HG03575 (cell line): Measurements from ENCODE around the gene COG2.
A peak's percentile ranks its signal among the peaks of the same experiment; 100 is the strongest.
"Not testable (repeated sequence)": the region's sequence is repeated elsewhere in the genome, so short reads cannot be mapped to it uniquely, and the experiment has no call there.

Experiments used
- ATAC-seq: cut with Tn5 transposase; IDR thresholded peaks from one replicate; pipeline ENCODE4 v1.9.1; 2021; ENCODE audit not compliant: unreplicated experiment, insufficient number of reproducible peaks, low FRiP score; ENCODE audit errors: extremely low read depth

COG2 gene, protein sequence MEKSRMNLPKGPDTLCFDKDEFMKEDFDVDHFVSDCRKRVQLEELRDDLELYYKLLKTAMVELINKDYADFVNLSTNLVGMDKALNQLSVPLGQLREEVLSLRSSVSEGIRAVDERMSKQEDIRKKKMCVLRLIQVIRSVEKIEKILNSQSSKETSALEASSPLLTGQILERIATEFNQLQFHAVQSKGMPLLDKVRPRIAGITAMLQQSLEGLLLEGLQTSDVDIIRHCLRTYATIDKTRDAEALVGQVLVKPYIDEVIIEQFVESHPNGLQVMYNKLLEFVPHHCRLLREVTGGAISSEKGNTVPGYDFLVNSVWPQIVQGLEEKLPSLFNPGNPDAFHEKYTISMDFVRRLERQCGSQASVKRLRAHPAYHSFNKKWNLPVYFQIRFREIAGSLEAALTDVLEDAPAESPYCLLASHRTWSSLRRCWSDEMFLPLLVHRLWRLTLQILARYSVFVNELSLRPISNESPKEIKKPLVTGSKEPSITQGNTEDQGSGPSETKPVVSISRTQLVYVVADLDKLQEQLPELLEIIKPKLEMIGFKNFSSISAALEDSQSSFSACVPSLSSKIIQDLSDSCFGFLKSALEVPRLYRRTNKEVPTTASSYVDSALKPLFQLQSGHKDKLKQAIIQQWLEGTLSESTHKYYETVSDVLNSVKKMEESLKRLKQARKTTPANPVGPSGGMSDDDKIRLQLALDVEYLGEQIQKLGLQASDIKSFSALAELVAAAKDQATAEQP

DNA sequence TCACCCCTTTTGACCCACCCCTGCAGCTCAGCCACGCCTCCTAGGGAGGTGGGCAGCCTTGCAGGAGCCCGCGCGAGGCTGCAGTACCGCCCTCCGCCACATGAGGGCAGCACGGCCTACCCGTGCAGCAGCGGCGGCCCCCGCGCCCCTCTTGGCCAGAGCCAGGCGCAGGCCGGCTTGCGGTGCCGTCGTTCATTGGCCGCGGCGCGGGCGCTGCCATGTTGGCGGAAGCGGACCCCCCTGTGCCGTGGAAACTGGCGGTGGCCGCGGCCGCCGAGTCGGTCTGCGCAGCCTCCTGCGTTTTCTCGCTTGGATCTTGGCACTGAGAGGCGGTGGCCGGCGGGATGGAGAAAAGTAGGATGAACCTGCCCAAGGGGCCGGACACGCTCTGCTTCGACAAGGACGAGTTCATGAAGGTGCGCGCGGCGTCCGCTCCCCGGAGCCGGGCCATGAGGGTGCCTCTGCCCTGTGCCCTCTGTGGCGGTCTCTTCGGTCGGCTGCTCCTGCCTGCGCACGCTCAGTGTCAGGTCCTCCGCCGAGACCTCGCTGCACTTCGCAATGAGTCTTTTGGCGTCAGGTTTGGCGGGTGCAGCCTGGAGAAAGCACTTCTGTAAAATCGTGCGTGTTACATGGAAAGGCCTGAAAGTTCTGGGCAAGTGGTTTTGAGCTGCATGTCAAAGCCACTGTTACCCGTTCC is at the start of gene COG2:
Gene COG2, plus strand, starts transcription at position 219 of the 697 bp plus-strand sequence. Its CDS starts 126 bp downstream, at position 345.
- peak; percentile 60 for ATAC-seq

DNA sequence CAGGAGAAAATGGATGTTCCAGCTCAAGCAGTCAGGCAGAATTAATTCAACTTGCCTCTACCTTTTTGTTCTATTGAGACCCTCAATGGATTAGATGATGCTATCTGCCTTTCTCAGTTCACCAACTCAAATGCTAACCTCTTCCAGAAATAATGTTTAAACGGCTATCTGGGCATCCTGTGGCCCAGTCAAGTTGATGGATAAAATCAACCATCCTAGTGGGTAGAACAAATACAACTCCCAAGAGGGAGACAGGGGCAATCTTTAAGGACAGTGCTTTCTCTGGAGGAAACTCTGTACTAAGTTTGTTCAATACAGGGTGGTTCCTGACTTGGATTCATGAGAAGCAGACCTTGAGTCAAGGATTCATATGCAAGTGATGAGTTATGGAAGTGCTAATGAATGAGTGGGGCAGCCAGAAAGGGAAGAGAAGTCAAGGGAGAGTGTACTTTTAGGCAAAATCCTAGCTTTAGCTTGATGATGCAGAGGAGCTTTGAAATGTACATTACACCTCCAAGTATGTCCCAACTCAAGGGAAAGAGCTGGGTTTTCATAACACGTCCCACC is 49.4 kb upstream of the COG2 start:
- no peak for ATAC-seq

DNA sequence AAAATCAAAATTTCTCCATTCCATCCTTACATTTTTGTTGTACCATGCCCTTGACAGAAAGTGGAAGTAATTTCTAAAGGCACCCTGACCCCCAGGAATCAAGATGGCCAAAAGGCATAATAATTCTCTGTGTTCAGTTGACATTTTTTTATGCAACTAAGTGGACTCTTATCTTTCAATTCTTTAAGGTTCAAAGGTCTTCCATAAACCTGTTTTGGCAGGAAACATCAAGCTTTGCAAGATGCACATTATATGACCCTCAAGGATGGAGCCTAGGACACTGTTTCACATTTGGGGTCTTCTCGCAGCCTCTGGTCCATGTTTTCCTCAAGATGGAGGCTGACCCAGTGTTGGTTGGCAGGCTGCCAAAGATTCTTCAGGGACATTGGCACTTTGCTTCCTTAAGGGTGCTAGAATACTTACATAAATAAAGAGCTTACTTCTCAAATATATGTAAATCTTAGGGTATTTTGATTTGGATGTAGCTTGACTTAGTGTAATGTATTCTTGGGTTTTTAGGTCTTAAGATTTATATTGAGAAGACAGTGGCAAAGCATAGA is 48.0 kb upstream of the COG2 start:
- no peak for ATAC-seq

DNA sequence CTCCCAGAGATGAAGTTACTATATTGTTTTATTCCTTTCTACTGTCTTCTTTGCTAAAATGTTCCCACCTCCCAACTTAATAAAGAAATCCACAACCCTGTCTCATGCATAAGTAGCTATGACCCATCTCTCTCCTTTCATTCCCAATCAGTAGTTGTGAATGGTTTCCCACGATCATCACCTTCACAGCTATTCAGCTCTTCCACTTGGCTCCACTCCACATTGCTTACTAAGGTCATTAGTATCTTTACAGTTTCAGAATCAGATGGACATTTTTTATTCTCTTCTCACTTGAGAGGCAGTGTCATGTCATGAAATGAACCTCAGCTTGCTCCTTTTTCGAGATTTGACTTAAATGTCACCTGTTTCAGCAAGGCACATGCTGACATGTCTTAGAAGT is 47.1 kb upstream of the COG2 start:
- no peak for ATAC-seq

DNA sequence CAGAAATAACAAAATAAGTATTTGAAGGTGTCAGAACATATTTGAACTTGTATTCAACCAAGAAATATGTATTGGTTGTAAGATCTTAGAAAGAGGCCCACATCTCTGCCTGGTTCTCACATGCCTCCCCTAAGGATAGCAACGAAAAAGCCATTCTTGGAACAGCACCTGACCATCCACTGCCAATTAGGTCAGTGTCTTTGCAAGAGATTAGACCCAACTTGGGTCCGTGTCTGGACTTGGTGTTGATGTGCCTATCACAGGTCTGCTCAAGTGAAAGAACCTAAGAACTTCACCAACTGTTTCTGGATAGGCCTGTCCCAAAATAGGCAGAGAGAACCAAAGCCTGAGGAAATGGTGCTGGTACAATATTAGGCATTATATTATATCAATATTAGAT is 46.0 kb upstream of the COG2 start:
- ATAC-seq = no peak

DNA sequence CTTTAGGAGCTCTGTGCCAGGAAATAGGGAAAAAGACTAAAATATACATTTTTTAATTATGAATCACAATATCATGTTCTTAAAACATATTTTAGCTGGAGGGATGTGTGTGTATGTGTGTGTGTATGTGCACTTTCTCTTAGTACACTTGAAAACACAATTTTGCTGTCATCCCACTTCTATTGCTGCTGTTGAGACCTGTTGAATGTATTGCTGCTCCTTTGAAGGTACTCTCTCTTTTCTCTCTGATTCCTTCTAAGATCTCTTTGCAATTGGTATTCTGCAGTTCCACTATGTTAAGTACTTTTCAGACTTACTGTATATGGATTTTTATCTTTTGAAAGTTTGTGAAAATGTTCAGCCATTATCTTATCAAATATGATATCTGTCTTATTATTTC is 43.5 kb upstream of the COG2 start:
- no peak for ATAC-seq

DNA sequence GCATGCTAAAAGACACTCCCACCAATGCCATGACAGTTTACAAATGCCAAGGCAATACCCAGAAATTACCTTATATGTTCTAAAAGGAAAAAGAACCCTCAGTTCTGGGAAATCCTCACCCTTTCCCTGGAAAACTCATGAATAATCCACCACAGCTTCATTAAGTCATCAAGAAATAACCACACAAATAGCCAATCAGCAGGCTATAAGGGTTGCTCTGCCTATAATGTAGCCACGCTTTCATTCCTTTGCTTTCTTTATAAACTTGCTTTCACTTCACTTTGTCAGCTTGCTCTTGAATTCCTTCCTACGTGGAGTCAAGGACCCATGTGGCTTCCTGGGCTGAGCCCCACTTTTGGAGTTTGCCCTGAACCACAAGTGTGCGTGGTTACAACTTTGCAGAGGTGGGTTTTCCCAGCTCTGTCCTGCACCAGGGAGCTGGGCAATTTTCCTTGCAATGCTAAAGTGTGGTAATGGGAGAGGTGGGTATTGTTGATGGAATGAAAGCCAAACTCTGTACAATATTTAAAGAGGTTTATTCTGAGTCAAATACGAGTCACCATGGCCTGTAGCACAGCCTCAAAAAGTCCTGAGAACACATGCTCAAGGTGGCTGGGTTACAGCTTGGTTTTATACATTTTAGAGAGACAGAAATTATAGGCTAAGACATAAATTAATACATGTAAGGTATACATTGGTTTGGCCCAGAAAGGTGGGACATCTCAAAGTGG is 42.2 kb upstream of the COG2 start:
- ATAC-seq = no peak

DNA sequence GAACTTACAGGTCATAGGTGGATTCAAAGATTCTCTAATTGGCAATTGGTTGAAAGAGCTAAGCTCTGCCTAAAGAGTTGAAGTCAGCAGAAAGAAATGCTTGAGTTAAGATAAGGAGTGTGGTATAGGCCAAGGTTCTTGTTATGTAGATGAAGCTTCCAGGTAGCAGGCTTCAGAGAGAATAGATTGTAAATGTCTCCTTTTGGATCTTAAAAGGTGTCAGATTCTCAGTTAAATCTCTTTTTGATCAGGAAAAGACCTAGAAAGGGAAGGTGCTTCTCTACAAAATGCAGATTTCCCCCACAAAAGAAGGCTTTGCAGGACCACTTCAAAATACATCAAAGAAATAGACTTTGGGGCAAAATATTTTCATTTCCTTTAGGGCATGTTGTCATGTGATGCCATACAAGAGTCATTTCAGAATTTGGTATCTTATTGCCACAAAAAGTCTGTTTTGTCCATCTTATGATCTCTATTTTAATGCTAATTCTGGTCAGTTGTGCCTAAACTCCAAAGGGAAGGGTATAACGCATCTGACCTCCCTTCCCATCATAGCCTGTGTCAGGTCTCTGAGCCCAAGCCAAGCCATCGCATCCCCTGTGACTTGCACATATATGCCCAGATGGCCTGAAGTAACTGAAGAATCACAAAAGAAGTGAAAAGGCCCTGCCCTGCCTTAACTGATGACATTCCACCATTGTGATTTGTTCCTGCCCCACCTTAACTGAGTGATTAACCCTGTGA is 41.5 kb upstream of the COG2 start:
- ATAC-seq = not testable (repeated sequence)

DNA sequence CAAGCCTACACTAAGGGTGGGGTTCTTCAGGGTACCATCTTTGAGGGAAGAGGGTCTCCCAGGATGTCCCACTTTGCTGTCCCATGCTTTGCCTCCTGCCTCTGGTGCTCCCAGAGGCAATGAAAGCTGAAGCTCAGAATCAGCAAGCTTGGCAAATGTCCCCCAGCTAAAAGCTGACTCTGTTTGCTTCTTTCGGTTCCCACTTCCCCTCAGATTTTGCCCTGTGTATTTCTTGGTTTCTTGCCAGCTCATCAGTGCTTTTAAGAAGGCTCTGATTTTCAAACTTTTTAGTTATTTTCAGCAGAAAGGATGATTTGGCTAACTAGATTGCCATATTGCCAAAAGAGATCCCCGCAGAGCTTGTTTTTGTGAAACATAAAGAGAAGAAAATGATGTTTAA is 33.1 kb upstream of the COG2 start:
- no peak for ATAC-seq

DNA sequence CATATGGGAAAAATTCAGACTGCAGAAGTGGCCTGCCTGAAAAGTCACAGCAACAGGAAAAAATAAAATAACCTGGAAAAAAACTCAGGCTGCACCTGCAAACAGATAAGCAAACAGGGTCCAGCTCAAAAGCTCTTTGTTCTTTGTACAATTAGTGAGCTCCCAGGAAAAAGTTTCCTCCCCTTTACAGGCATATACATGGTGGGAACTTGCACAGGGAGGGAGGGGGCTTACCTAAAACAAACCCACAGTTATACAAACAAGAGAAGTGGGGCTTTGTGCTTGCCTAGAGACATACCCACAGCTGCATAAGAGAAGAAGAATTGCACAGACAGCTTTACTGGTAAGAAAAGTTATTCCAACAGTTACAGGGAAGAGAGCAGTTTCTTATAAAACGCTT is 31.7 kb upstream of the COG2 start:
- no peak for ATAC-seq

DNA sequence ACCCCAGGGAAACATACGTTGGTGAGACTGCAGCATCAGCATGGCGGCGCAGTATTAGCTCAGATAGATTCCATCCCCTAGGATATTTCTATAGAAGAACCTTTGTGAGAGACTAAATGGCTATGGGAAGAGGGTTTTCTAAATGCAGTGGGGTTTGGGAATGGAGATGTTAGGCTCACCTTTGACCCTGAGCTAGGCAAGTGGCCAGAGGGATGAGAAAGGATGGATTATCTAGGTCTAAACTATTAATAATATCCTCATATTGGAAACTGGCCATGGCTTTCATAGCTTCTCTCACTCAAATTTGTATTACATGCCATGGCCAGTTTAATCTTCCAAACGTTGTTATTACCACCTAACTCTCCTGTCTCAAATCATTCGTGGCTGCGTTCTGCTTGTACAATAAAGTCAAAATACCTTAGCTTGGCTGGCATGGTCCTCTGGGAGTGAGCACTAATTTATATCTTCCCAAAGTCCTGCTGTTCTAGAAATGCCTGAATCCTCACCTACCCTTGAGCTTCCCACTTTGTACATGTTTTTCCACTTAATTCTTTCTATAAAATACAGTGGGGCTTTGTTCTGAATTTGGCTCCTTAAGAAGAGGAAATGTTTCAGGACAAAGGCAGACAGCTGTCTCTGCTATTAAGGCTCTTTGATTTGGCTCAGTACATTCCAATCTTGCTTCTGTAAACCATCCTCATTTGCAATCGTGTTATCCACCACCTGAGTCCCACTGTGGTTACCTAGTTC is 31.0 kb upstream of the COG2 start:
- ATAC-seq = no peak

DNA sequence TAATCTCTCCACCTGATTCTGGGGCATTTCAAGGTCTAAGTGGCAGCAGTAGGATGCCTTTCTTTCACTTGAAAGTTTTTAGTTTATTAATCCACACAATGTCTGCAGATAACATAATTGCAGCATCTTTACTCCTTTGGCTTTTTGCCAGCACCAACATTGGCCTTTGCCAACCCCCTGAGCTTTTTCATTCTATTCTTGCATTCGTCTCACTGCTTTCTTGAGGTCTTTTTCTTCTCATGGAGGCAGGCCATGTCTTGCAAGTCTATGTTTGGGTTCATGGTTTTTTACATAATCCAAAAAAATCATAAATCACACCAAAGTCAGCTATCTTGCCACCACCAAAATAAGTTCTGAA is 30.4 kb upstream of the COG2 start:
- no peak for ATAC-seq

DNA sequence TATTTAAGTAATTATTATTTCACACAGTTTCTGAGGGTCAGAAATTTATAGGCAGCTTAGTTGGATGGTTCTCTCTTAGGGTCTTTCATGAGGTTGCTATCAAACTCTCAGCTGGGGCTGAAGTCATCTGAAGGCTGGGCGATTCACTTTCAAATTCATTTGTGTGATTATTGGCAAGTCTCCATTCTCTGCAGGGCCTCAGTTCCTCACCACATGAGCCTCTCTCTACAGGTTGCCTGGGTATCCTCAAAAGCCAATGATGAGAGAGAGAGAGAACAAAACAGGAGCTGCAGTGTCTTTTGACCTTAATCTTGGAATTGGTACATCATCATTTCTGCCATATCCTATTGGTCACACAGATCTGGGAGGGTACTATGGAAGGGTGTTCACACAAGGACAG is 29.6 kb upstream of the COG2 start:
- ATAC-seq = no peak

DNA sequence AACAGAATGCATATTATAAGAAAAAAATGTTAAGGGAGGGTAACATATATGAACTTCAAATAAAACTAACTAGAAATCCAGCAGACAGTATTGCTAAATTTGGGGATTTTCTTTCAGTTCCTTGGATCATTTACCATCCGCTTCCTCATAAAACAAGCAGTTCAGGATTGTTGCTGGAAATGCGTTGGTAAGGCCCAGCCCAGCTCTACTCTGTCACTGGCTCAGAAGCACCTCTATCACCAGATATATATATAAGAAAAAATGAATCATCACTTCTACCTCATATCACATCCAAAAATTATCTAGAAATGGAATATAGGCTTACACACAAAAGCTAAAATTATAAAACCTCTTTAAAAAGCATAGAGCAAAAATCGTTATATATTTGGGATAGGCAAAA is 28.2 kb upstream of the COG2 start:
- ATAC-seq = no peak

DNA sequence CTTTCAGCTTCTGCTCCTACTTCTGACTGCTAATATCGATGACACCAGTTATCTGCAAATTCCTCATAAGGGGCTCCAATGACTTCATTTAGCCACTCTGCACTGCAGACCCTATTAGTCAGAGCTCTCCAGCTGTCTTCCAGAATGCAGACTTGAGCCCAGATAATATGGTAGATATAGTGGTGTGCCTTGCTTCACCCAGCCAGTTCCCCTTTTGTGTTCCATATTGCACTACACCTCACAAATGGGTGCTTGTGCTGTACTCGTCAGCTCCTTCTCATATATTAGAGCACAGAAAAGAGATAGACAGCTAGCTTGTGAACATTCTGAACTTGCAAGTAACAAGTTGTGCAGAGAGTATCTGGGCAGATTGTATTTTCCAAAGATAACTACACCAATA is 23.7 kb upstream of the COG2 start:
- no peak for ATAC-seq

DNA sequence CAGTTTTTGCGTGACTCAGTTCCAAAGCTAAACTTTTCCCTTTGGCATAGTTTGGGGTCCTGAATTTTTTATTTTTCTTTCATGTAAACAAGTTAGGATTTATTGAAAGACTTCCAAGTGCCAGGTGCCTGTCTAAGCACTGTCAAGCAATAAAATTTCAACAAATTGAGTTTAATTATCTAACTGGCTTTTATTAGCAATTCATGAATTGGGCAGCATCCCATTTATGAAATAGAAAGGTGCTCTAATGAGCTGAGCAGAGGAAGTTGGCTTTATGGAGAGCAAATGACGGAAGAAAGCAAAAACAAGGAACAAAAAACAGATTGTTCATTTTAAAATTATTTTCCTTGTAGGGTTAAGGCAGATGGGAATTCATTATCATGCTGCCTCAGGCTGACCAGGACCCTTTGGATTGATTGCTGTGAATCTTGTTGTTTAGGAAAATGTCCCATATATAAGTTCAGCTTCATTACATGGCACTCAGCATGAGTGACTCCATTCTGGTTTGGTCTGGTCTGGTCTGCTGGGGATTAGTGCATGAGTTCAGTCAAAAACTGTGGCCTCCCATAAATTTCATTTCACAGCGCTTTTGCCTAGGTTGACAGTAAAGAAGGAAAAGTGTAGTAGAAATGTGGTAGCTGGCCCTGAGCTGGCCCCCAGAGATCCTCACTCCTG is 21.5 kb upstream of the COG2 start:
- no peak for ATAC-seq
